Upper lobe of left lung (tissue), 6 donors: ENCODE measurements around the gene HLA-DRB5. TPM values are rescaled to one million over a fixed set of nuclear protein-coding genes. Genes with fewer than 3 reads are reported as not detected.

ENCODE experiments used
- ATAC-seq, 2 donors: fragments of 200-7000 bp; cut with Tn5 transposase; one replicate each; pipeline ENCODE4 v1.9.1; 2022; ENCODE audit warnings: mild to moderate bottlenecking in 2 of 2, moderate library complexity in 2 of 2; ENCODE audit not compliant: low FRiP score in 2 of 2
- DNase-seq, 2 donors: peaks; one replicate each; pipeline ENCODE4 v3.0.0-alpha.2; 2019 to 2020
- H3K27ac ChIP-seq, 4 donors: fragments of 200-600 bp; sonication (generic); one replicate each; pipeline ENCODE4 v1.5.1; 2016 to 2019
- H3K27me3 ChIP-seq, 4 donors: fragments of 200-600 bp; sonication (generic); one replicate each; pipeline ENCODE4 v1.5.1; 2017 to 2019
- H3K36me3 ChIP-seq, 4 donors: fragments of 200-600 bp; sonication (generic); one replicate each; pipeline ENCODE4 v1.5.1; 2016 to 2019
- H3K4me1 ChIP-seq, 4 donors: fragments of 200-600 bp; sonication (generic); one replicate each; pipeline ENCODE4 v1.5.1; 2018 to 2019
- H3K4me3 ChIP-seq, 4 donors: fragments of 200-600 bp; sonication (generic); one replicate each; pipeline ENCODE4 v1.5.1; 2017 to 2019; ENCODE audit warnings: mild to moderate bottlenecking in 2 of 4, moderate library complexity in 1 of 4
- H3K9me3 ChIP-seq, 4 donors: fragments of 200-600 bp; sonication (generic); one replicate each; pipeline ENCODE4 v1.5.1; 2018 to 2019
- EP300 ChIP-seq, 4 donors: sonication (generic); formaldehyde crosslinking; IDR thresholded peaks; one replicate each; pipeline ENCODE4 v1.5.1; 2017; ENCODE audit warnings: antibody characterized with exemption in 4 of 4, control low read depth in 2 of 4
- POLR2A ChIP-seq, 4 donors: fragments of 450-650 bp; IDR thresholded peaks; one replicate each; pipeline ENCODE4 v1.5.1; 2016 to 2017; ENCODE audit warnings: antibody characterized with exemption in 4 of 4, mild to moderate bottlenecking in 2 of 4
- POLR2AphosphoS5 ChIP-seq, 2 donors: sonication (generic); formaldehyde crosslinking; IDR thresholded peaks; one replicate each; pipeline ENCODE4 v1.5.1; 2017; ENCODE audit warnings: antibody characterized with exemption in 2 of 2
- WGBS, 2 donors: methylation state at CpG; one replicate each; pipeline ENCODE4 v1.1.5; 2017 to 2018; 5-methylcytosine and 5-hydroxymethylcytosine counted together
- total RNA-seq, 6 donors: library from RNA; depleted of rRNA in 4 of 6; stranded (reverse); fragments of >200 nt in 4 of 6; gene quantifications; one replicate each; pipeline versions ENCODE4 v1.1.0 to v1.2.1, GENCODE V29; 2016 to 2021
- TF ChIP-seq, protein P1 (sequence below), 6 experiments: fragments of 450-650 bp in 4 of 6; fragments of 200-600 bp in 2 of 6; sonication (generic) in 2 of 6; IDR thresholded peaks; one replicate each; pipeline ENCODE4 v1.5.1; 2016 to 2019; ENCODE audit warnings: antibody characterized with exemption in 6 of 6
- donor health status: DM: no; HTN: no; CAD: no; lungs with moderate emphysema.
- donor health status: DM: no; HTN: yes; CAD: no; lungs with severe emphysema.

Gene HLA-DRB5
- total RNA-seq, 6 donors from 2014 or later: 7.3 to 329 (median 143) TPM

DNA sequence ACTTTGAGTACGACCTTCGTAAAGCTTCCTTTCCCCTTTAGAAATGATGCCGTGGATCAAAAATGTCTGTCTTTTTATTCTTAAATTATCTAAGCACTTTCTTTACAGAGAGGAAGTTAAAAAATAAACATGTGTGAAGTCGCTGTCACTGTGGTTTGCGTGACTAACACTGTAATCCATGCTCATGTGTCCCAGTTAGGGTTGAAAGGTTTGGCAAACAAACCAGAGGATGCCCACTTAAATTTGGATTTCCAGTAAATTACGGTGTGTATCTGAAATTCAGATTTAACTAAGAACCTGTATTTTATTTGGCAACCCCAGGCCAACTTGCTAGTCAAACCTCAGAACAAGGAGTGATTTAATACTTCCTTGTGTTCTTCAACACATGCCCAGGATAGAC is 38.5 kb upstream of the HLA-DRB5 start:
- no peak overlapping the region for H3K27ac ChIP-seq
- no peak for DNase-seq
- H3K27me3 ChIP-seq: no peaks in the 10 kb centered on the region
- WGBS, 2 donors: 0 to 29% methylated on average over 2 to 6 of the region's 6 CpGs
- no peak overlapping the region for H3K4me3 ChIP-seq
- no peaks in the 10 kb centered on the region for H3K36me3 ChIP-seq
- ATAC-seq: no peak
- H3K4me1 ChIP-seq: no peaks in the 10 kb centered on the region
- TF ChIP-seq POLR2A (IDR thresholded peaks at IDR 0.05) (no peak), POLR2AphosphoS5 (IDR thresholded peaks at IDR 0.05) (no peak), EP300 (IDR thresholded peaks at IDR 0.05) (no peak)
- TF ChIP-seq, protein P1, sequence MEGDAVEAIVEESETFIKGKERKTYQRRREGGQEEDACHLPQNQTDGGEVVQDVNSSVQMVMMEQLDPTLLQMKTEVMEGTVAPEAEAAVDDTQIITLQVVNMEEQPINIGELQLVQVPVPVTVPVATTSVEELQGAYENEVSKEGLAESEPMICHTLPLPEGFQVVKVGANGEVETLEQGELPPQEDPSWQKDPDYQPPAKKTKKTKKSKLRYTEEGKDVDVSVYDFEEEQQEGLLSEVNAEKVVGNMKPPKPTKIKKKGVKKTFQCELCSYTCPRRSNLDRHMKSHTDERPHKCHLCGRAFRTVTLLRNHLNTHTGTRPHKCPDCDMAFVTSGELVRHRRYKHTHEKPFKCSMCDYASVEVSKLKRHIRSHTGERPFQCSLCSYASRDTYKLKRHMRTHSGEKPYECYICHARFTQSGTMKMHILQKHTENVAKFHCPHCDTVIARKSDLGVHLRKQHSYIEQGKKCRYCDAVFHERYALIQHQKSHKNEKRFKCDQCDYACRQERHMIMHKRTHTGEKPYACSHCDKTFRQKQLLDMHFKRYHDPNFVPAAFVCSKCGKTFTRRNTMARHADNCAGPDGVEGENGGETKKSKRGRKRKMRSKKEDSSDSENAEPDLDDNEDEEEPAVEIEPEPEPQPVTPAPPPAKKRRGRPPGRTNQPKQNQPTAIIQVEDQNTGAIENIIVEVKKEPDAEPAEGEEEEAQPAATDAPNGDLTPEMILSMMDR (IDR thresholded peaks at IDR 0.05): no peak
- H3K9me3 ChIP-seq: no peaks in the 10 kb centered on the region

DNA sequence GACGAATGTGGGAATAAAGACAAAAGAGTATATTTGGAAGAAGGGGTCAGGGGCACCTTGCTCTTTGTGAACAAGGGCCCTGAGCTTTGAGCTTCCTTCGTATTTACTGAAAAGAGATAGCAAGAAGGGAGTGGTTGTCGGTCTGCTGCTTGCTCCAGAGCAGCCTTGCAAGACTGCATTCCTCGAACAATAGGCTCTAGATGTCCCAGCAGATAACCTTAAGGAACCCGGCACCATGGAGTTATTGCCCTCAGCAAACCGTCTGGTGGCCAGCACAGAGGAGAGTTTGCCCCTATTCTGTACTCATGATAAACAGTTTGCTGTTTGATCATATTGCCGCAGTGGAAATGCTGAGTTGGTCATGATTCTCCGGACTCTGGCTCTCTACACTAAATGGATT is 36.9 kb upstream of the HLA-DRB5 start:
- Histone ChIP-seq H3K36me3 (no peaks in the 10 kb centered on the region), H3K27me3 (no peaks in the 10 kb centered on the region), H3K9me3 (no peaks in the 10 kb centered on the region), H3K4me1 (no peaks in the 10 kb centered on the region), H3K4me3 (no peak overlapping the region), H3K27ac (no peak overlapping the region)
- DNase-seq (no peak), ATAC-seq (no peak)
- no peak for TF ChIP-seq EP300 (IDR thresholded peaks at IDR 0.05)
- TF ChIP-seq POLR2A (IDR thresholded peaks at IDR 0.05): no peak
- TF ChIP-seq POLR2AphosphoS5 (IDR thresholded peaks at IDR 0.05): no peak
- TF ChIP-seq, protein P1 (IDR thresholded peaks at IDR 0.05): no peak
- 90% methylated on average over 8 of the region's 8 CpGs; no CpG with 5 or more reads in 1 of the 2 donors for WGBS, 2 donors

DNA sequence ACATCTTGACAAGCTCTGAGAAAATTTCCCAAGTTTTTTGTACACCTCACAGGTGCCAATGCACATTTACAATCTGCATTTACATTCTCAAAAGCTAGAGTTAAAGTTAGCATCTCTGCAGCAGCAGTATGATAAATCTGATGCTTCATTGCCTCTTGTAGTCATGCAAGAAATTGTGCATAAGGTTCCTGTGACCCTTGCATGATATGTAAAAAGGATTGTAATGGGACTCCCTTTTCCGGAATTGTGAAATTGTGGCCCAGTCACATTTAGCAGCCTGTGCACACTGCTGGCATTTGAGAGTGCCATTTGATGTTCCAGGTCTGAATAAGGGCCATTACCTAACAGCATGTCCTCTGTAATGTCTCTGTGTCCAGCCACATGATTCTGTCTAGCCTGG is 35.4 kb upstream of the HLA-DRB5 start:
- no peak overlapping the region for H3K4me3 ChIP-seq
- ATAC-seq (no peak), DNase-seq (no peak)
- H3K36me3 ChIP-seq: no peaks in the 10 kb centered on the region
- H3K27ac ChIP-seq: no peak overlapping the region
- no peaks in the 10 kb centered on the region for H3K4me1 ChIP-seq
- no peak for TF ChIP-seq POLR2AphosphoS5 (IDR thresholded peaks at IDR 0.05)
- TF ChIP-seq, protein P1 (IDR thresholded peaks at IDR 0.05): no peak
- TF ChIP-seq POLR2A (IDR thresholded peaks at IDR 0.05): no peak
- TF ChIP-seq EP300 (IDR thresholded peaks at IDR 0.05): no peak
- 100% methylated on average over 1 of the region's 1 CpG; no CpG with 5 or more reads in 1 of the 2 donors for whole genome bisulfite sequencing, 2 donors
- H3K27me3 ChIP-seq: no peaks in the 10 kb centered on the region
- no peaks in the 10 kb centered on the region for H3K9me3 ChIP-seq

DNA sequence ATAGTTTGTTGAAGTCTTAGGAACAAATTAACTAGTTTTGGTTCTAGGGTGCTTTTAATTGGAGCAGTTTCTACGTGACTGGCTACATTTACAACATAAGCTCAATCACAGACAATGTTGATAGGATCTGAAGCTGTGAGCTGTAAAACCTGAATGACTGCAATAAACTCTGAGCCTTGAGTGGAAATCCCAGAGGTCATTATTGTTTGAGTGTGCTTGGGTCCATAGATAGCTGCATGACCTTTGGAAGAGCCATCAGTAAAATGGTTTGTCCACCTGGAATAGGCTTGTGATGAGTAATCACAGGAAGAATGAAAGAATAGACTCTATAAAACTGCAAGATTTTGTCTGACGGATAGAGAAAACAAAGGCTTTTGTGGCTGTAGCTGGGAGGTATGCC is 32.9 kb upstream of the HLA-DRB5 start:
- Histone ChIP-seq H3K4me3 (no peak overlapping the region), H3K9me3 (no peaks in the 10 kb centered on the region), H3K27ac (no peak overlapping the region), H3K36me3 (no peaks in the 10 kb centered on the region), H3K4me1 (no peaks in the 10 kb centered on the region), H3K27me3 (no peaks in the 10 kb centered on the region)
- ATAC-seq (no peak), DNase-seq (no peak)
- TF ChIP-seq POLR2A (IDR thresholded peaks at IDR 0.05): no peak
- no peak for TF ChIP-seq POLR2AphosphoS5 (IDR thresholded peaks at IDR 0.05)
- no peak for TF ChIP-seq EP300 (IDR thresholded peaks at IDR 0.05)
- TF ChIP-seq, protein P1 (IDR thresholded peaks at IDR 0.05): no peak
- WGBS, 2 donors: 0 to 74% methylated on average over 1 to 2 of the region's 2 CpGs

DNA sequence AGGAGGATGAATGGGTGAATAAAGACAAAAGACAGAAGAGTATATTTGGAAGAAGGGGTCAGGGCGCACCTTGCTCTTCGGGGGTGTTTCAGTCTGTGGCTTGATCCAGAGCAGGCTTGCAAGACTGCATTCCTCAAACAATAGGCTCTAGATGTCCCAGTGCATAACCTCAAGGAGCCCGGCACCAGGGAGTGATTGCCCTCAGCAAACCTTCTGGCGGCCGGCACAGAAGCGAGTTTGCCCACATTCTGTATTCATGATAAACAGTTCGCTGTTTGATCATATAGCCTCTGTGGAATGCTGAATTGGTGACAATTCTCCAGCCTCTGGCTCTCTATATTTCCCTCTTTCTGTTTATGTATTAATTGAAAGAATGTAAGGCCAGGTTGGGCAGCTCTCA is 29.7 kb upstream of the HLA-DRB5 start:
- Histone ChIP-seq H3K4me3 (no peak overlapping the region), H3K9me3 (no peaks in the 10 kb centered on the region), H3K27me3 (no peaks in the 10 kb centered on the region), H3K4me1 (no peaks in the 10 kb centered on the region), H3K36me3 (no peaks in the 10 kb centered on the region), H3K27ac (no peak overlapping the region)
- WGBS, 2 donors: 94% methylated on average over 7 of the region's 7 CpGs; no CpG with 5 or more reads in 1 of the 2 donors
- no peak for ATAC-seq
- no peak for DNase-seq
- TF ChIP-seq EP300 (IDR thresholded peaks at IDR 0.05): no peak
- no peak for TF ChIP-seq POLR2AphosphoS5 (IDR thresholded peaks at IDR 0.05)
- TF ChIP-seq POLR2A (IDR thresholded peaks at IDR 0.05): no peak
- TF ChIP-seq, protein P1 (IDR thresholded peaks at IDR 0.05): no peak
